Kidney (tissue), 14 donors: Measurements from ENCODE around the gene SLC25A30. TPM values are rescaled to one million over a fixed set of nuclear protein-coding genes. Genes with fewer than 3 reads are reported as not detected.

ENCODE experiments used
- DNase-seq, 5 donors: peaks; one replicate each; pipeline ENCODE4 v3.0.0-alpha.2; 2013 to 2020
- FAIRE-seq: peaks from 2 replicates; lab custom pipeline; 2012; peaks lifted over from hg19 to GRCh38; lab: Jason Lieb, UNC
- H3K27ac ChIP-seq, 2 donors: one replicate each; pipeline ENCODE4 v1.7.0; 2013; ENCODE audit warnings: low read depth in 2 of 2, low read length in 2 of 2, inconsistent platforms in 1 of 2
- H3K27me3 ChIP-seq: one replicate; pipeline ENCODE4 v1.7.1; 2013; ENCODE audit warnings: low read length, inconsistent platforms; ENCODE audit not compliant: control insufficient read depth, insufficient read depth
- H3K36me3 ChIP-seq, 3 donors: one replicate each; pipeline versions ENCODE4 v1.7.0 to v1.7.1; 2013; ENCODE audit warnings: low read length in 3 of 3, control low read depth in 1 of 3, inconsistent platforms in 1 of 3; ENCODE audit not compliant: insufficient read depth in 3 of 3, control insufficient read depth in 2 of 3
- H3K4me1 ChIP-seq, 3 donors: one replicate each; pipeline versions ENCODE4 v1.7.0 to v1.7.1; 2013; ENCODE audit warnings: low read length in 3 of 3, inconsistent platforms in 1 of 3, low read depth in 1 of 3; ENCODE audit not compliant: control insufficient read depth in 2 of 3, insufficient read depth in 2 of 3
- H3K4me3 ChIP-seq, 3 donors: one replicate each; pipeline versions ENCODE4 v1.7.0 to v1.8.1; 2013; ENCODE audit warnings: low read length in 3 of 3, control low read depth in 1 of 3, inconsistent platforms in 1 of 3
- H3K9ac ChIP-seq, 3 donors: one replicate each; pipeline versions ENCODE4 v1.7.0 to v1.7.1; 2013; ENCODE audit warnings: low read length in 3 of 3, control low read depth in 1 of 3, inconsistent platforms in 1 of 3
- H3K9me3 ChIP-seq, 3 donors: one replicate each; pipeline versions ENCODE4 v1.7.0 to v1.7.1; 2013; ENCODE audit warnings: low read length in 3 of 3, control low read depth in 1 of 3, inconsistent platforms in 1 of 3; ENCODE audit not compliant: control insufficient read depth in 2 of 3, insufficient read depth in 1 of 3
- CTCF ChIP-seq: IDR thresholded peaks from 3 replicates; pipeline ENCODE4 v1.5.1; 2012; ENCODE audit warnings: mild to moderate bottlenecking, moderate library complexity, borderline replicate concordance; ENCODE audit not compliant: insufficient read depth; ENCODE audit errors: extremely low read depth
- intact Hi-C: fragments of 100-400 bp; cut with DNase I; formaldehyde crosslinking; loops from one replicate; pipeline ENCODE4 v1.11.1; 2022
- polyA plus RNA-seq: library from polyadenylated mRNA; stranded (reverse); fragments of 350-450 nt; fragmentation: Illumina TruSeq; extraction: RNeasy Lipid Tissue Mini Kit (QIAGEN cat#74804); gene quantifications from one replicate; pipeline ENCODE4 v1.2.3, GENCODE V29; 2014; ENCODE audit warnings: low read depth, low replicate concordance; ENCODE audit not compliant: insufficient read depth
- total RNA-seq: library from RNA; stranded (reverse); fragmentation: NEBNext Ultra II Directional; extraction: Animal tissue kit (Norgen Biotek cat#: 25700); gene quantifications from one replicate; pipeline ENCODE4 v1.2.1, GENCODE V29; 2021
- donor health status: control.
- donor health status: control.
- donor health status: control.
- donor health status: control.
- donor health status: control.
- donor health status: DM: yes; HTN: yes; CAD: no.
- donor health status: Normal renal cell carcinoma (clear cell type).

Gene SLC25A30
- total and polyA plus RNA-seq, 2 donors from 2014 or later: 32.9 to 47.1 TPM

- Histone ChIP-seq H3K9me3 (no peaks in the 10 kb centered on the region), H3K27ac (no peak overlapping the region), H3K27me3 (no peaks in the 10 kb centered on the region), H3K36me3 (no peaks in the 10 kb centered on the region), H3K4me3 (no peak overlapping the region), H3K4me1 (peaks cover 0 to 5% (median 0%) of the 10 kb centered on the region in 3 donors), H3K9ac (no peak overlapping the region)
- no peak for DNase-seq
- TF ChIP-seq CTCF: no peak
- FAIRE-seq: no peak
- intact Hi-C loops: no loop called here
These were observed 23.5 kb upstream of the SLC25A30 start for GRCh38 chr13:45441633-45442032.

GRCh38 chr13:45439781-45440462 is 21.7 kb upstream of the SLC25A30 start:
- Histone ChIP-seq H3K4me3 (no peak overlapping the region), H3K4me1 (peaks cover 0 to 5% (median 0%) of the 10 kb centered on the region in 3 donors), H3K27me3 (no peaks in the 10 kb centered on the region), H3K9ac (no peak overlapping the region), H3K9me3 (no peaks in the 10 kb centered on the region), H3K27ac (no peak overlapping the region), H3K36me3 (no peaks in the 10 kb centered on the region)
- DNase-seq (no peak), FAIRE-seq (no peak)
- TF ChIP-seq CTCF: no peak
- intact Hi-C loops: no loop called here

- intact Hi-C loops: no loop called here
- TF ChIP-seq CTCF: no peak
- Histone ChIP-seq H3K36me3 (no peaks in the 10 kb centered on the region), H3K27ac (no peak overlapping the region), H3K4me1 (peaks cover 0 to 5% (median 0%) of the 10 kb centered on the region in 3 donors), H3K9me3 (no peaks in the 10 kb centered on the region), H3K27me3 (no peaks in the 10 kb centered on the region), H3K4me3 (no peak overlapping the region), H3K9ac (no peak overlapping the region)
- DNase-seq (no peak), FAIRE-seq (no peak)
These were observed 20.8 kb upstream of the SLC25A30 start for GRCh38 chr13:45439008-45439407.
